Progenitor cell of endocrine pancreas (in vitro differentiated cells): ENCODE results near the gene LGI4. TPM values are rescaled to one million over a fixed set of nuclear protein-coding genes. Genes with fewer than 3 reads are reported as not detected.

Experiments used
- DNase-seq: peaks from one replicate; pipeline ENCODE4 v3.0.0; 2021; ENCODE audit warnings: low spot score; ENCODE audit not compliant: unreplicated experiment
- H3K27ac Mint-ChIP-seq: 2 replicates; pipeline ENCODE4 v1.8.0; 2021; ENCODE audit warnings: mild to moderate bottlenecking, moderate library complexity, mixed read lengths
- H3K27me3 Mint-ChIP-seq: 2 replicates; pipeline ENCODE4 v1.8.0; 2021; ENCODE audit warnings: mixed read lengths
- H3K36me3 Mint-ChIP-seq: 2 replicates; pipeline ENCODE4 v1.8.0; 2022; ENCODE audit warnings: mixed read lengths; ENCODE audit not compliant: insufficient read depth
- H3K4me1 Mint-ChIP-seq: 2 replicates; pipeline ENCODE4 v1.8.0; 2021; ENCODE audit warnings: low read depth, mixed read lengths
- H3K4me3 Mint-ChIP-seq: 2 replicates; pipeline ENCODE4 v1.8.0; 2021; ENCODE audit warnings: low read depth, mild to moderate bottlenecking, moderate library complexity, mixed read lengths
- H3K9me3 Mint-ChIP-seq: 2 replicates; pipeline ENCODE4 v1.8.0; 2021; ENCODE audit warnings: low read depth, mixed read lengths
- total RNA-seq: library from RNA; stranded (reverse); gene quantifications from 2 replicates; pipeline ENCODE4 v1.2.1, GENCODE V29; 2021
- TF ChIP-seq, protein P1 (sequence below): fragments of 200-600 bp; sonication (generic); IDR thresholded peaks from one replicate; pipeline ENCODE4 v1.5.0; 2021; ENCODE audit warnings: antibody characterized with exemption, mild to moderate bottlenecking; ENCODE audit not compliant: unreplicated experiment

Gene LGI4
- total RNA-seq, 1 donor from 2014 or later: not detected

DNA sequence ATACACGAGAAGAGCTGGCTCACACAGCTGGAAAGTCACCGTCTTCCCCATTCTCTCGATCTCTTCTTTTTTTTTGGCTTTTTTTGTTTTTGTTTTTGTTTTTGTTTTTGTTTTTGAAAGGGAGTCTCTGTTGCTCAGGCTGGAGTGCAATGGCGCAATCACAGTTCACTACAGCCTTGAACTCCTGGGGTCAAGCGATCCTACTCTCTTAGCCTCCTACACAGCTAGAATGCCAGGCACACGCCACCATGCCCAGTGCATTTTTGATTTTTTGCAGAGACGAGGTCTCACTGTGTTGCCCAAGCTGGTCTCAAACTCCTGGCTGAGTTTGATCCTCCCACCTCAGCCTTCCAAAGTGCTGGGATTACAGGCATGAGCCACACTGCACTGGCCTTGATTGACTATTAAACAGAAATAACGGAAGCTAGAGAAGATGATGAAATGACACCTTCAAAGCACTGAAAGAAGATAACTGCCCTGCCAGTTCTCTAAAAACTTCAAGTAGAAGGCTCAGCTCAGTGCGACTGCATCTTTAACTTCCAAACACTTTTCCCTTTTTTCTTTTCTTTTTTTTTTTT lies 15.2 kb downstream of the LGI4 start:
- DNase-seq: no peak
- Mint-ChIP-seq H3K27ac (no peak overlapping the region), H3K4me3 (no peak overlapping the region), H3K27me3 (peaks cover 22% of the 10 kb centered on the region), H3K4me1 (peaks cover 20% of the 10 kb centered on the region), H3K36me3 (no peaks in the 10 kb centered on the region), H3K9me3 (no peaks in the 10 kb centered on the region)
- TF ChIP-seq, protein P1, sequence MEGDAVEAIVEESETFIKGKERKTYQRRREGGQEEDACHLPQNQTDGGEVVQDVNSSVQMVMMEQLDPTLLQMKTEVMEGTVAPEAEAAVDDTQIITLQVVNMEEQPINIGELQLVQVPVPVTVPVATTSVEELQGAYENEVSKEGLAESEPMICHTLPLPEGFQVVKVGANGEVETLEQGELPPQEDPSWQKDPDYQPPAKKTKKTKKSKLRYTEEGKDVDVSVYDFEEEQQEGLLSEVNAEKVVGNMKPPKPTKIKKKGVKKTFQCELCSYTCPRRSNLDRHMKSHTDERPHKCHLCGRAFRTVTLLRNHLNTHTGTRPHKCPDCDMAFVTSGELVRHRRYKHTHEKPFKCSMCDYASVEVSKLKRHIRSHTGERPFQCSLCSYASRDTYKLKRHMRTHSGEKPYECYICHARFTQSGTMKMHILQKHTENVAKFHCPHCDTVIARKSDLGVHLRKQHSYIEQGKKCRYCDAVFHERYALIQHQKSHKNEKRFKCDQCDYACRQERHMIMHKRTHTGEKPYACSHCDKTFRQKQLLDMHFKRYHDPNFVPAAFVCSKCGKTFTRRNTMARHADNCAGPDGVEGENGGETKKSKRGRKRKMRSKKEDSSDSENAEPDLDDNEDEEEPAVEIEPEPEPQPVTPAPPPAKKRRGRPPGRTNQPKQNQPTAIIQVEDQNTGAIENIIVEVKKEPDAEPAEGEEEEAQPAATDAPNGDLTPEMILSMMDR: no peak

DNA sequence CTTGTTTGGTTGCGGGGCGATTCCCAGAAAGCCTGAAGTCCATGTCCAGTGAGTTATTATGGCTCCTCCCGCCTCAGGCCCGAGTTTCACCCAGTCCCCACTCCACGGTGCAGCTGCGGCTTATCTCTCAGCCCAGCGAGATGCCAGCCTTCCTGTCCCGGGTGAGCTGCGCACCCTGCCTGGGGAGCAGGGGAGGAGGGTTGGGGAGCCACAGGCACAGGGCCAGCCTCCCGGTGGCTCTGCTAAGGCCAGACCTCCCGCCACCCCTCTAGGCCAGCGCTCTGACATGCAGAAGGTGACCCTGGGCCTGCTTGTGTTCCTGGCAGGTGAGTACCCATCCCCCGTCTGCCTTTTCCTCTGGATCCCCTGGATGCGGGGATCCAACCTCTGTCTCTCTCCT lies 15.8 kb downstream of the LGI4 start:
- peaks cover 20% of the 10 kb centered on the region for H3K27me3 Mint-ChIP-seq
- no peak overlapping the region for H3K4me3 Mint-ChIP-seq
- no peaks in the 10 kb centered on the region for H3K36me3 Mint-ChIP-seq
- no peak for DNase-seq
- no peak overlapping the region for H3K27ac Mint-ChIP-seq
- peaks cover 24% of the 10 kb centered on the region for H3K4me1 Mint-ChIP-seq
- H3K9me3 Mint-ChIP-seq: no peaks in the 10 kb centered on the region
- TF ChIP-seq, protein P1: no peak

DNA sequence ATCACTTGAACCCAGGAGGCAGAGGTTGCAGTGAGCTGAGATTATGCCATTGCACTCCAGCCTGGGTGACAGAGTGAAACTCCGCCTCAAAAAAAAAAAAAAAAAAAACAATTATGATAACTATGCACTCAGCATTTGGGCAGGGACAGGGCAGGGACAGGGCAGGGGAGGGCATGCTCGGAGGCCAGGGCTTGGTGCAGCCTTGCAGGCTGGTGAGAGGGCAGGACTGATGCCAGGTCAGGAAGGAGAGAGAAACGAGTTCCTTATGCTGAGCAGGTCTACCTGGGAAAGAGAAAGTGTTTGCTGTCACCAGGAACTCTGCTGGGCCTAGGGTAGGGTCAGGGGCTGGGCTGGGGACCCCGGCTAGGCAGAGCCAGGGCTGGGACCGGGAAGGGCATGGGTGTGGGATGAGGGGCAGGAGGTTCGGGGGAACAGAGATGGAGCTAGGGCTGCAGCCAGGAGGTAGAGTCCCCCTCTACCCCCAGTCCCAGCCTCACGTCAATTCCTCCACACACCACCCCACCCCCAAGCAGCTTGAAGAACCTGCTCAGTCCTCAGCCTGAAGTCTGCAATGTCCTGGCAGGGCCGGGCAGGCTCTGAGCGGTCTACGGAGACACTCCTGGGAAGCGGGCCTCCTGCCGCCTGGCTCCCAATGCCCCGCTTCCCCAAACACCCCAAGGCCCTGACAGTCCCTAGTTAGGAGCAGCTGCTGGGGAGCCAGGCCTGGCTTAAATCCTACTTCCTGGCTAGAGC lies 16.4 kb downstream of the LGI4 start:
- DNase-seq: no peak
- H3K27me3 Mint-ChIP-seq: peaks cover 17% of the 10 kb centered on the region
- TF ChIP-seq, protein P1: no peak
- peaks cover 24% of the 10 kb centered on the region for H3K4me1 Mint-ChIP-seq
- H3K27ac Mint-ChIP-seq: no peak overlapping the region
- H3K4me3 Mint-ChIP-seq: no peak overlapping the region
- no peaks in the 10 kb centered on the region for H3K36me3 Mint-ChIP-seq
- no peaks in the 10 kb centered on the region for H3K9me3 Mint-ChIP-seq

DNA sequence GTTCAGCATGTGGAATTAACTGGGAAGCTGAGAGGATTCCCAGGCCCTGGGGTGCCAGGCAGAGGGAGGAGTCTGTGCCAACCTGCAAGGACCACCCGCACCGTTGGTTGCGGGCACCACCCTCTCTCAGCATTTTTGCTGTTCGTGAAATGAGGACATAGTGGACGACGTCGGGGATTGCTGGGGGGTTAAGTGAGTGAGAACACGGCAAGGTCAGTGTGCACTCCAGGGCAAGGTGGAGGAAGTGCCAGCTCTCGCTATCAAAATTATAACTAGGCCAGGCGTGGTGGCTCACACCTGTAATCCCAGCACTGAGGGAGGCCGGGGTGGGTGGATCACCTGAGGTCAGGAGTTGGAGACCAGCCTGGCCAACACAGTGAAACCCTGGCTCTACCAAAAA lies 17.1 kb downstream of the LGI4 start:
- Mint-ChIP-seq H3K27me3 (peaks cover 17% of the 10 kb centered on the region), H3K4me1 (peaks cover 24% of the 10 kb centered on the region), H3K4me3 (no peak overlapping the region), H3K27ac (no peak overlapping the region), H3K36me3 (no peaks in the 10 kb centered on the region), H3K9me3 (no peaks in the 10 kb centered on the region)
- DNase-seq: no peak
- TF ChIP-seq, protein P1: no peak

DNA sequence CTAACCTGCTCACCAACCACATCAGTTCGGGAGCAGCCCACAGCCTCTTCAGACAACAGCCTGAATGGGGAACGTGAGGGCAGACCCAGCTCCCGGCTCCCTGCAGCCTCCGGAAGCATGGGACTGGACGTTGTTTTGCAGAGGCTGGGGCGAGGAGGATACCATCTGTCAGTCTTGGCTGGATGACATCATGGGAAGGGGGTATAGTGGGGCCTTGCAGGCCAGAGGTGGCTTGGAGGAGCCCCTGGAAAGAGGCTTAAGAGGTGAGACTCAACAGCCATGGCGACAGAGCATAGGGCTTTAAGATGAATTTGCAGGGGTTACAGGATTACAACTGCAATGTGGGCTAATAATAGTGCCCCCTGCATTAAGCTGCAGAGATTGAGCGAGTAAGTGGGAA lies 17.7 kb downstream of the LGI4 start:
- Mint-ChIP-seq H3K36me3 (no peaks in the 10 kb centered on the region), H3K27ac (no peak overlapping the region), H3K9me3 (no peaks in the 10 kb centered on the region), H3K27me3 (peaks cover 14% of the 10 kb centered on the region), H3K4me1 (peaks cover 24% of the 10 kb centered on the region), H3K4me3 (no peak overlapping the region)
- no peak for DNase-seq
- TF ChIP-seq, protein P1: no peak
